ENCODE data around the gene NDST1. TPM values are rescaled to one million over a fixed set of nuclear protein-coding genes. Genes with fewer than 3 reads are reported as not detected.

NDST1 gene
- total and polyA plus RNA-seq, 4 donors = 45.6 to 145 (median 60.7) TPM

GRCh38 chr5:150587016-150587415 lies 79.1 kb downstream of the NDST1 start:
- Histone ChIP-seq H3K36me3 (ENCODE audit: control insufficient read depth in 4 of 4, insufficient read depth in 4 of 4, low read length in 4 of 4) (no peaks in the 10 kb centered on the region), H3K4me3 (no peak overlapping the region), H3K9me3 (ENCODE audit: control insufficient read depth in 4 of 4, insufficient read depth in 3 of 4, low read length in 3 of 4) (no peaks in the 10 kb centered on the region), H3K9ac (ENCODE audit: insufficient read depth in 1 of 2, low read length in 2 of 2) (no peak overlapping the region), H3K4me1 (ENCODE audit: control insufficient read depth in 5 of 5, insufficient read depth in 5 of 5, low read length in 5 of 5) (peaks cover 0 to 57% (median 19%) of the 10 kb centered on the region in 5 donors), H3K27me3 (ENCODE audit: control insufficient read depth in 3 of 3, insufficient read depth in 3 of 3, low read length in 2 of 3) (no peaks in the 10 kb centered on the region), H3K27ac (ENCODE audit: low read depth in 1 of 2, low read length in 1 of 2) (no peak overlapping the region)
- ATAC-seq (ENCODE audit: insufficient read depth, low FRiP score) (no peak), DNase-seq (no peak)
- TF ChIP-seq CTCF (IDR thresholded peaks at IDR 0.05; ENCODE audit: control extremely low read depth, extremely low read depth) = no peak

GRCh38 chr5:150587856-150588595 lies 80.1 kb downstream of the NDST1 start:
- Histone ChIP-seq H3K9ac (ENCODE audit: insufficient read depth in 1 of 2, low read length in 2 of 2) (no peak overlapping the region), H3K36me3 (ENCODE audit: control insufficient read depth in 4 of 4, insufficient read depth in 4 of 4, low read length in 4 of 4) (no peaks in the 10 kb centered on the region), H3K4me1 (ENCODE audit: control insufficient read depth in 5 of 5, insufficient read depth in 5 of 5, low read length in 5 of 5) (peaks cover 0 to 57% (median 9%) of the 10 kb centered on the region in 5 donors), H3K4me3 (no peak overlapping the region), H3K9me3 (ENCODE audit: control insufficient read depth in 4 of 4, insufficient read depth in 3 of 4, low read length in 3 of 4) (no peaks in the 10 kb centered on the region), H3K27me3 (ENCODE audit: control insufficient read depth in 3 of 3, insufficient read depth in 3 of 3, low read length in 2 of 3) (no peaks in the 10 kb centered on the region), H3K27ac (ENCODE audit: low read depth in 1 of 2, low read length in 1 of 2) (no peak overlapping the region)
- no peak for TF ChIP-seq CTCF (IDR thresholded peaks at IDR 0.05; ENCODE audit: control extremely low read depth, extremely low read depth)
- ATAC-seq (ENCODE audit: insufficient read depth, low FRiP score) (no peak), DNase-seq (no peak)
- WGBS, 2 donors = 59 to 62% methylated on average over 6 of the region's 6 CpGs

- no peak overlapping the region for H3K4me3 ChIP-seq
- peaks cover 2 to 60% (median 11%) of the 10 kb centered on the region in 5 donors for H3K4me1 ChIP-seq (ENCODE audit: control insufficient read depth in 5 of 5, insufficient read depth in 5 of 5, low read length in 5 of 5)
- TF ChIP-seq CTCF (IDR thresholded peaks at IDR 0.05; ENCODE audit: control extremely low read depth, extremely low read depth) = no peak
- no peak overlapping the region for H3K9ac ChIP-seq (ENCODE audit: insufficient read depth in 1 of 2, low read length in 2 of 2)
- no peak for DNase-seq
- no peaks in the 10 kb centered on the region for H3K36me3 ChIP-seq (ENCODE audit: control insufficient read depth in 4 of 4, insufficient read depth in 4 of 4, low read length in 4 of 4)
- WGBS, 2 donors = 94 to 97% methylated on average over 1 of the region's 1 CpG
- H3K27ac ChIP-seq (ENCODE audit: low read depth in 1 of 2, low read length in 1 of 2) = no peak overlapping the region
- H3K9me3 ChIP-seq (ENCODE audit: control insufficient read depth in 4 of 4, insufficient read depth in 3 of 4, low read length in 3 of 4) = no peaks in the 10 kb centered on the region
- H3K27me3 ChIP-seq (ENCODE audit: control insufficient read depth in 3 of 3, insufficient read depth in 3 of 3, low read length in 2 of 3) = no peaks in the 10 kb centered on the region
- no peak for ATAC-seq (ENCODE audit: insufficient read depth, low FRiP score)
Observed at GRCh38 chr5:150588596-150588890, 80.6 kb downstream of the NDST1 start.

Data from lung (tissue), 12 donors.